Mesothelial cell of epicardium (in vitro differentiated cells): ENCODE data around the gene ANKZF1. TPM values are rescaled to one million over a fixed set of nuclear protein-coding genes. Genes with fewer than 3 reads are reported as not detected.

Source experiments
- DNase-seq, 2 experiments: peaks; one replicate each; pipeline ENCODE4 v3.0.0; 2021; ENCODE audit warnings: low spot score in 2 of 2; ENCODE audit not compliant: unreplicated experiment in 2 of 2
- H3K27ac Mint-ChIP-seq: 2 replicates; pipeline ENCODE4 v1.8.0; 2021; ENCODE audit warnings: mixed read lengths
- H3K27me3 Mint-ChIP-seq: 2 replicates; pipeline ENCODE4 v1.8.0; 2021; ENCODE audit warnings: low read depth, mixed read lengths
- H3K36me3 Mint-ChIP-seq: 2 replicates; pipeline ENCODE4 v1.8.0; 2021; ENCODE audit warnings: mixed read lengths
- H3K4me1 Mint-ChIP-seq: 2 replicates; pipeline ENCODE4 v1.8.0; 2021; ENCODE audit warnings: mixed read lengths
- H3K4me3 Mint-ChIP-seq: 2 replicates; pipeline ENCODE4 v1.8.0; 2021; ENCODE audit warnings: mild to moderate bottlenecking, moderate library complexity, mixed read lengths
- H3K9me3 Mint-ChIP-seq: 2 replicates; pipeline ENCODE4 v1.8.0; 2021; ENCODE audit warnings: mixed read lengths
- total RNA-seq: library from RNA; stranded (reverse); gene quantifications from 3 replicates; pipeline ENCODE4 v1.2.1, GENCODE V29; 2021
- TF ChIP-seq, protein P1 (sequence below): fragments of 200-600 bp; sonication (generic); IDR thresholded peaks from one replicate; pipeline ENCODE4 v1.5.0; 2021; ENCODE audit warnings: antibody characterized with exemption; ENCODE audit not compliant: unreplicated experiment

ANKZF1 gene, protein sequence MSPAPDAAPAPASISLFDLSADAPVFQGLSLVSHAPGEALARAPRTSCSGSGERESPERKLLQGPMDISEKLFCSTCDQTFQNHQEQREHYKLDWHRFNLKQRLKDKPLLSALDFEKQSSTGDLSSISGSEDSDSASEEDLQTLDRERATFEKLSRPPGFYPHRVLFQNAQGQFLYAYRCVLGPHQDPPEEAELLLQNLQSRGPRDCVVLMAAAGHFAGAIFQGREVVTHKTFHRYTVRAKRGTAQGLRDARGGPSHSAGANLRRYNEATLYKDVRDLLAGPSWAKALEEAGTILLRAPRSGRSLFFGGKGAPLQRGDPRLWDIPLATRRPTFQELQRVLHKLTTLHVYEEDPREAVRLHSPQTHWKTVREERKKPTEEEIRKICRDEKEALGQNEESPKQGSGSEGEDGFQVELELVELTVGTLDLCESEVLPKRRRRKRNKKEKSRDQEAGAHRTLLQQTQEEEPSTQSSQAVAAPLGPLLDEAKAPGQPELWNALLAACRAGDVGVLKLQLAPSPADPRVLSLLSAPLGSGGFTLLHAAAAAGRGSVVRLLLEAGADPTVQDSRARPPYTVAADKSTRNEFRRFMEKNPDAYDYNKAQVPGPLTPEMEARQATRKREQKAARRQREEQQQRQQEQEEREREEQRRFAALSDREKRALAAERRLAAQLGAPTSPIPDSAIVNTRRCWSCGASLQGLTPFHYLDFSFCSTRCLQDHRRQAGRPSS
- 58.3 to 65.3 TPM (median 59.6 TPM) in 3 replicates for total RNA-seq

DNA sequence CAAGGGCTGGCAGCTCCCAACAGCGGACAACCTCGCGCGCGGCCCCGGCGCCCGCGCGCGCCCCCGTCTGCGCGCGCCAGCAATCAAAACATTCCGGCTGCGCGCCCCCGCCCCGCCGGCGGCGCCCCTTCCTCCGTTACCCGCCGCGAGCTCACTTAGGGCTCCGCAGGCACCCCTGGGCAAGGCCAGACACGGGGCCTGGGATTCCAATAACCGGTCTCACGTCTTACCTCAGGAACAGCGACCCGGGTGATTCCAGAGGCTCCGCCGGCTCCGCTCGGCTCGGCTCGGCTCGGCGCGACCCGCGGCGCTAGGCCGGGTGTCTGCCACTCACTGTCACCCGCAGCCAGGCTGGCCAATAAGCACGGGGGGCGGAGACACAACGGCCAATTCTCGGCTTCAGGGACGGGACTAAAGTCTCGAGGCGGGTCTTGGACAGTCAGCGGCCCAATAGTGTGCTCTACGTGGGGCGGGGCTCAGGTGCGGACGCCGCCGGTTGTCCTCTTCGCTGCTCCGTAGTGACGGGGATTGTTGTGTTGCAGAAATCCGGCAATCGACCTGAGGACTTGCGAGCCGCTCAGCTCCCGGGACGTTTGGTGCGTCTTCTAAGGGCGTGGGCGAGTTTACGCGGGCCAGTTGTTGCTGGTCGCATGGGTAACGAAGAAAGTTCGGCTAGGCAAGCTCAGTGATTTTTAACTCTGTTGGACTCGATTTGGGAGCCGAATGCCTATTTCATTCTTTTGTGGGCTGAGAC lies at the start of gene ANKZF1, which contains the start of gene ATG9A:
TSS of gene ANKZF1 (plus strand) at position 502 of the 754 bp plus-strand sequence. CDS start 452 bp downstream, outside the sequence.
TSS of gene ATG9A (minus strand) at position 332 of the 754 bp plus-strand sequence. CDS start 1,612 bp downstream, outside the sequence.
- H3K4me3 Mint-ChIP-seq, result peak within 1 kb of the TSS; percentile 99
- peak; percentile 93 to 95 for DNase-seq
- peak within 1 kb of the TSS; percentile 98 for H3K27ac Mint-ChIP-seq
- TF ChIP-seq, protein P1, sequence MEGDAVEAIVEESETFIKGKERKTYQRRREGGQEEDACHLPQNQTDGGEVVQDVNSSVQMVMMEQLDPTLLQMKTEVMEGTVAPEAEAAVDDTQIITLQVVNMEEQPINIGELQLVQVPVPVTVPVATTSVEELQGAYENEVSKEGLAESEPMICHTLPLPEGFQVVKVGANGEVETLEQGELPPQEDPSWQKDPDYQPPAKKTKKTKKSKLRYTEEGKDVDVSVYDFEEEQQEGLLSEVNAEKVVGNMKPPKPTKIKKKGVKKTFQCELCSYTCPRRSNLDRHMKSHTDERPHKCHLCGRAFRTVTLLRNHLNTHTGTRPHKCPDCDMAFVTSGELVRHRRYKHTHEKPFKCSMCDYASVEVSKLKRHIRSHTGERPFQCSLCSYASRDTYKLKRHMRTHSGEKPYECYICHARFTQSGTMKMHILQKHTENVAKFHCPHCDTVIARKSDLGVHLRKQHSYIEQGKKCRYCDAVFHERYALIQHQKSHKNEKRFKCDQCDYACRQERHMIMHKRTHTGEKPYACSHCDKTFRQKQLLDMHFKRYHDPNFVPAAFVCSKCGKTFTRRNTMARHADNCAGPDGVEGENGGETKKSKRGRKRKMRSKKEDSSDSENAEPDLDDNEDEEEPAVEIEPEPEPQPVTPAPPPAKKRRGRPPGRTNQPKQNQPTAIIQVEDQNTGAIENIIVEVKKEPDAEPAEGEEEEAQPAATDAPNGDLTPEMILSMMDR, result no peak
- peaks cover 23% of the 10 kb centered on the region for H3K4me1 Mint-ChIP-seq
- H3K9me3 Mint-ChIP-seq, result no peaks in the 10 kb centered on the region
- peaks cover 17% of the 10 kb centered on the region for H3K36me3 Mint-ChIP-seq
- no peaks in the 10 kb centered on the region for H3K27me3 Mint-ChIP-seq

DNA sequence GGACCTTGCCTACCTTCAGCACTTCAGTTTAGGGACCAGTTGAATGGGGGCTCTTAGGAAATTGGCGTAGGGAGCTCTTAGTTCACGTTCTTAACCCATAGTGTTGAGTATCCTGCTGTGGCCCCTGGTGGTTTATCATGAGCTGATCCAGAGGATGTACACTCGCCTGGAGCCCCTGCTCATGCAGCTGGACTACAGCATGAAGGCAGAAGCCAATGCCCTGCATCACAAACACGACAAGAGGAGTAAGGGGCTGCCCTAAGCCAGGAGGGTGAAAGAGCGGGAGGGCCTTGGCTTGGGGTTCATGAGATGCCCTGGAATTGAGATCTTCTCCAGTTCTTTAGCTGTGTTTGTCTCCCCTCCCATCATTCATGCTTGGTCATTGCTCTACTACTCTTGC lies 48.6 kb upstream of the ANKZF1 start:
- Mint-ChIP-seq H3K4me3 (no peak overlapping the region), H3K4me1 (peaks cover 16% of the 10 kb centered on the region), H3K36me3 (peaks cover 21% of the 10 kb centered on the region), H3K9me3 (no peaks in the 10 kb centered on the region), H3K27me3 (no peaks in the 10 kb centered on the region), H3K27ac (no peak overlapping the region)
- DNase-seq, result no peak
- TF ChIP-seq, protein P1, result no peak

DNA sequence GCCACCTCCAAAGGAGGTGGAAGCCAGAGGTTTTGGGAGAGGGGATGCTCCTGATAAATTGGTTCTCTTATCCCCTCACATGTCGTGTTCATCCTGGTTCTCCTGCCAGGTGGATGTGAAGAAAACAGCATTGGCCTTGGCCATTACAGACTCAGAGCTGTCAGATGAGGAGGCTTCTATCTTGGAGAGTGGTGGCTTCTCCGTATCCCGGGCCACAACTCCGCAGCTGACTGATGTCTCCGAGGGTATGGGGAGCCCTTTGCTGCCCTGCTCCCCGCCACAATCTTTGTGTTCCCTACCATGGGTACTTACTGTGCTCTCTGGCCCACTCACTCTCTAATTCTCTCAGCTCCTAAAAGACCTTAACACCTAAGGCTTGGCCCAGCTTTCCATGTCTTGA lies 48.1 kb upstream of the ANKZF1 start:
- TF ChIP-seq, protein P1, result no peak
- Mint-ChIP-seq H3K36me3 (peaks cover 21% of the 10 kb centered on the region), H3K9me3 (no peaks in the 10 kb centered on the region), H3K27me3 (no peaks in the 10 kb centered on the region), H3K4me3 (no peak overlapping the region), H3K27ac (no peak overlapping the region), H3K4me1 (peaks cover 13% of the 10 kb centered on the region)
- no peak for DNase-seq

DNA sequence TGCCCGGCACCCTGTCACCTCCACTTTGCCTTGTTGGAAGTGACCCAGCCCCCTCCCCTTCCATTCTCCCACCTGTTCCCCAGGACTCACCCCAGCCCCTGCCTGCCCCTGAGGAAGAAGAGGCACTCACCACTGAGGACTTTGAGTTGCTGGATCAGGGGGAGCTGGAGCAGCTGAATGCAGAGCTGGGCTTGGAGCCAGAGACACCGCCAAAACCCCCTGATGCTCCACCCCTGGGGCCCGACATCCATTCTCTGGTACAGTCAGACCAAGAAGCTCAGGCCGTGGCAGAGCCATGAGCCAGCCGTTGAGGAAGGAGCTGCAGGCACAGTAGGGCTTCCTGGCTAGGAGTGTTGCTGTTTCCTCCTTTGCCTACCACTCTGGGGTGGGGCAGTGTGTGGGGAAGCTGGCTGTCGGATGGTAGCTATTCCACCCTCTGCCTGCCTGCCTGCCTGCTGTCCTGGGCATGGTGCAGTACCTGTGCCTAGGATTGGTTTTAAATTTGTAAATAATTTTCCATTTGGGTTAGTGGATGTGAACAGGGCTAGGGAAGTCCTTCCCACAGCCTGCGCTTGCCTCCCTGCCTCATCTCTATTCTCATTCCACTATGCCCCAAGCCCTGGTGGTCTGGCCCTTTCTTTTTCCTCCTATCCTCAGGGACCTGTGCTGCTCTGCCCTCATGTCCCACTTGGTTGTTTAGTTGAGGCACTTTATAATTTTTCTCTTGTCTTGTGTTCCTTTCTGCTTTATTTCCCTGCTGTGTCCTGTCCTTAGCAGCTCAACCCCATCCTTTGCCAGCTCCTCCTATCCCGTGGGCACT lies 47.1 kb upstream of the ANKZF1 start:
- peaks cover 8% of the 10 kb centered on the region for H3K4me1 Mint-ChIP-seq
- DNase-seq, result no peak
- no peaks in the 10 kb centered on the region for H3K27me3 Mint-ChIP-seq
- H3K36me3 Mint-ChIP-seq, result peaks cover 21% of the 10 kb centered on the region
- TF ChIP-seq, protein P1, result no peak
- H3K4me3 Mint-ChIP-seq, result no peak overlapping the region
- H3K9me3 Mint-ChIP-seq, result no peaks in the 10 kb centered on the region
- no peak overlapping the region for H3K27ac Mint-ChIP-seq
